ENCODE data around the gene CFAP410.

DNA sequence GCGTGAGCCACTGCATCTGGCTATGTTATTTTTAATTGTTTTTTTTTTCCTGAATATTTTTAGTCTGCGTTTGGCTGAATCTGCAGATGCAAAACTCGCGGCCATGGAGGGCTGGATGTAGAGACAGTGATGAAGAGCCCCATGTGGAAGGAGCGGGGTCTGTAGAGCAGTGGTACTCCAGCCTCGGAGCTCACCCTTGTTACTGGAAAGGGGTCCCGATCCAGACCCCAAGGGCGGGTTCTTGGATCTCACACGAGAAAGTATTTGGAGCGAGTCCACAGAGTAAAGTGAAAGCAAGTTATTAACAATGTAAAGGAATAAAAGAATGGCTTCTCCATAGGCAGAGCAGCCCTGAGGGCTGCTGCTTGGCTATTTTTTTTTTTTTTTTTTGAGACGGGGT lies 17.0 kb upstream of the CFAP410 start:
- TF ChIP-seq ZNF565 (CRISPR knock-in tag; conservative IDR thresholded peaks at IDR 0.05; ENCODE audit: low read depth) (no peak), ARNTL (CRISPR knock-in tag; IDR thresholded peaks at IDR 0.05; ENCODE audit: borderline replicate concordance, low read depth) (no peak)
- TF ChIP-seq, protein P1, sequence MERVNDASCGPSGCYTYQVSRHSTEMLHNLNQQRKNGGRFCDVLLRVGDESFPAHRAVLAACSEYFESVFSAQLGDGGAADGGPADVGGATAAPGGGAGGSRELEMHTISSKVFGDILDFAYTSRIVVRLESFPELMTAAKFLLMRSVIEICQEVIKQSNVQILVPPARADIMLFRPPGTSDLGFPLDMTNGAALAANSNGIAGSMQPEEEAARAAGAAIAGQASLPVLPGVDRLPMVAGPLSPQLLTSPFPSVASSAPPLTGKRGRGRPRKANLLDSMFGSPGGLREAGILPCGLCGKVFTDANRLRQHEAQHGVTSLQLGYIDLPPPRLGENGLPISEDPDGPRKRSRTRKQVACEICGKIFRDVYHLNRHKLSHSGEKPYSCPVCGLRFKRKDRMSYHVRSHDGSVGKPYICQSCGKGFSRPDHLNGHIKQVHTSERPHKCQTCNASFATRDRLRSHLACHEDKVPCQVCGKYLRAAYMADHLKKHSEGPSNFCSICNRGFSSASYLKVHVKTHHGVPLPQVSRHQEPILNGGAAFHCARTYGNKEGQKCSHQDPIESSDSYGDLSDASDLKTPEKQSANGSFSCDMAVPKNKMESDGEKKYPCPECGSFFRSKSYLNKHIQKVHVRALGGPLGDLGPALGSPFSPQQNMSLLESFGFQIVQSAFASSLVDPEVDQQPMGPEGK (CRISPR knock-in tag; IDR thresholded peaks at IDR 0.05; ENCODE audit: borderline replicate concordance): no peak
- TF ChIP-seq, protein P2, sequence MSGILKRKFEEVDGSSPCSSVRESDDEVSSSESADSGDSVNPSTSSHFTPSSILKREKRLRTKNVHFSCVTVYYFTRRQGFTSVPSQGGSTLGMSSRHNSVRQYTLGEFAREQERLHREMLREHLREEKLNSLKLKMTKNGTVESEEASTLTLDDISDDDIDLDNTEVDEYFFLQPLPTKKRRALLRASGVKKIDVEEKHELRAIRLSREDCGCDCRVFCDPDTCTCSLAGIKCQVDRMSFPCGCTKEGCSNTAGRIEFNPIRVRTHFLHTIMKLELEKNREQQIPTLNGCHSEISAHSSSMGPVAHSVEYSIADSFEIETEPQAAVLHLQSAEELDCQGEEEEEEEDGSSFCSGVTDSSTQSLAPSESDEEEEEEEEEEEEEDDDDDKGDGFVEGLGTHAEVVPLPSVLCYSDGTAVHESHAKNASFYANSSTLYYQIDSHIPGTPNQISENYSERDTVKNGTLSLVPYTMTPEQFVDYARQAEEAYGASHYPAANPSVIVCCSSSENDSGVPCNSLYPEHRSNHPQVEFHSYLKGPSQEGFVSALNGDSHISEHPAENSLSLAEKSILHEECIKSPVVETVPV (CRISPR knock-in tag; IDR thresholded peaks at IDR 0.05): no peak
